ENCODE results near the gene TYROBP.
"Not testable (repeated sequence)": the region's sequence is repeated elsewhere in the genome, so short reads cannot be mapped to it uniquely, and the experiment has no call there.

TYROBP gene

GRCh38 chr19:35898499-35898809, 9.6 kb downstream of the TYROBP start:
- peak; percentile 1 for DNase-seq

GRCh38 chr19:35897706-35898451, 10.2 kb downstream of the TYROBP start:
- DNase-seq: no peak

GRCh38 chr19:35896643-35897040, 11.5 kb downstream of the TYROBP start:
- DNase-seq: no peak

- DNase-seq: no peak
Measured at GRCh38 chr19:35895911-35896642, 12.0 kb downstream of the TYROBP start.

GRCh38 chr19:35894342-35894741, 13.8 kb downstream of the TYROBP start:
- no peak for DNase-seq

- not testable (repeated sequence) for DNase-seq
Measured at GRCh38 chr19:35891819-35892218, 16.3 kb downstream of the TYROBP start.

GRCh38 chr19:35890113-35890650, 17.9 kb downstream of the TYROBP start:
- no peak for DNase-seq

- DNase-seq: no peak
Measured at GRCh38 chr19:35889370-35890112, 18.6 kb downstream of the TYROBP start.

- no peak for DNase-seq
Measured at GRCh38 chr19:35888398-35888797, 19.7 kb downstream of the TYROBP start.

GRCh38 chr19:35887197-35887596, 20.9 kb downstream of the TYROBP start:
- DNase-seq: no peak

- no peak for DNase-seq
Measured at GRCh38 chr19:35885904-35886303, 22.2 kb downstream of the TYROBP start.

- DNase-seq: no peak
Measured at GRCh38 chr19:35885225-35885738, 22.8 kb downstream of the TYROBP start.

GRCh38 chr19:35883882-35884281, 24.2 kb downstream of the TYROBP start:
- no peak for DNase-seq

- DNase-seq: peak; percentile 14
Measured at GRCh38 chr19:35882114-35882832, 25.8 kb downstream of the TYROBP start.

GRCh38 chr19:35879770-35880317, 28.3 kb downstream of the TYROBP start:
- peak; percentile 16 for DNase-seq

GRCh38 chr19:35879068-35879467, 29.0 kb downstream of the TYROBP start:
- DNase-seq: no peak

GRCh38 chr19:35874392-35874930, 33.6 kb downstream of the TYROBP start:
- DNase-seq: no peak

GRCh38 chr19:35872180-35872579, 35.9 kb downstream of the TYROBP start:
- DNase-seq: no peak

GRCh38 chr19:35871611-35872010, 36.5 kb downstream of the TYROBP start:
- no peak for DNase-seq

- DNase-seq: no peak
Measured at GRCh38 chr19:35870798-35871197, 37.3 kb downstream of the TYROBP start.

GRCh38 chr19:35870124-35870736, 37.9 kb downstream of the TYROBP start:
- not testable (repeated sequence) for DNase-seq

Data from NCI-H1105 (cell line).